Mesendoderm (in vitro differentiated cells): ENCODE data around the gene RAP1B.

Experiments used
- DNase-seq: peaks from one replicate; pipeline ENCODE4 v3.0.0; 2013
- H2AK5ac ChIP-seq: 2 replicates; pipeline ENCODE4 v1.6.1; 2013; ENCODE audit warnings: low read length, inconsistent platforms
- H2BK120ac ChIP-seq: 2 replicates; pipeline ENCODE4 v1.6.1; 2013; ENCODE audit warnings: low read depth, mild to moderate bottlenecking, low read length, moderate library complexity, mixed read lengths
- H2BK15ac ChIP-seq: replicated peaks from 2 replicates; pipeline ENCODE4 v1.6.1; 2013; ENCODE audit warnings: low read depth, mild to moderate bottlenecking, moderate library complexity
- H2BK5ac ChIP-seq: 2 replicates; pipeline ENCODE4 v1.6.1; 2013; ENCODE audit warnings: low read length, inconsistent platforms
- H3K18ac ChIP-seq: 2 replicates; pipeline ENCODE4 v1.6.1; 2013; ENCODE audit warnings: mild to moderate bottlenecking, low read length, mixed read lengths
- H3K23ac ChIP-seq: one replicate; pipeline ENCODE4 v1.6.1; 2013; ENCODE audit warnings: low read length
- H3K27ac ChIP-seq: 2 replicates; pipeline ENCODE4 v1.5.1; 2013; ENCODE audit warnings: low read depth, mild to moderate bottlenecking, inconsistent platforms, low read length, moderate library complexity
- H3K27me3 ChIP-seq: 2 replicates; pipeline ENCODE4 v1.6.1; 2013; ENCODE audit warnings: low read length, control low read depth, mild to moderate bottlenecking, inconsistent platforms; ENCODE audit not compliant: insufficient read depth, poor library complexity
- H3K36me3 ChIP-seq: 2 replicates; pipeline ENCODE4 v1.6.1; 2013; ENCODE audit warnings: low read length, inconsistent platforms; ENCODE audit not compliant: control insufficient read depth, insufficient read depth
- H3K4ac ChIP-seq: one replicate; pipeline ENCODE4 v1.6.1; 2013; ENCODE audit warnings: low read depth, mild to moderate bottlenecking, low read length, moderate library complexity
- H3K4me1 ChIP-seq: 2 replicates; pipeline ENCODE4 v1.6.1; 2013; ENCODE audit warnings: low read depth, low read length, inconsistent platforms; ENCODE audit not compliant: control insufficient read depth
- H3K4me2 ChIP-seq: 2 replicates; pipeline ENCODE4 v1.6.1; 2013; ENCODE audit warnings: low read length
- H3K4me3 ChIP-seq: 2 replicates; pipeline ENCODE4 v1.5.1; 2013; ENCODE audit warnings: mild to moderate bottlenecking, low read length
- H3K56ac ChIP-seq: one replicate; pipeline ENCODE4 v1.6.1; 2013; ENCODE audit warnings: low read length
- H3K79me1 ChIP-seq: 2 replicates; pipeline ENCODE4 v1.6.1; 2013; ENCODE audit warnings: low read length, inconsistent platforms
- H3K79me2 ChIP-seq: 2 replicates; pipeline ENCODE4 v1.6.1; 2013; ENCODE audit warnings: mild to moderate bottlenecking, low read length; ENCODE audit not compliant: control insufficient read depth, insufficient read depth
- H3K9ac ChIP-seq: 2 replicates; pipeline ENCODE4 v1.6.1; 2013; ENCODE audit warnings: low read length, inconsistent platforms
- H4K5ac ChIP-seq: one replicate; pipeline ENCODE4 v1.6.1; 2013; ENCODE audit warnings: low read length
- H4K8ac ChIP-seq: one replicate; pipeline ENCODE4 v1.6.1; 2013; ENCODE audit warnings: low read depth, mild to moderate bottlenecking, control low read depth, low read length, moderate library complexity
- WGBS: extraction: QIAGEN DNeasy Blood & Tissue Kit; methylation state at CpG from one replicate; pipeline ENCODE4 v1.1.7; 2013; ENCODE audit warnings: low lambda C conversion rate, missing lambda C conversion rate; ENCODE audit not compliant: insufficient coverage; ENCODE audit errors: extremely low coverage; 5-methylcytosine and 5-hydroxymethylcytosine counted together

The RAP1B gene

DNA sequence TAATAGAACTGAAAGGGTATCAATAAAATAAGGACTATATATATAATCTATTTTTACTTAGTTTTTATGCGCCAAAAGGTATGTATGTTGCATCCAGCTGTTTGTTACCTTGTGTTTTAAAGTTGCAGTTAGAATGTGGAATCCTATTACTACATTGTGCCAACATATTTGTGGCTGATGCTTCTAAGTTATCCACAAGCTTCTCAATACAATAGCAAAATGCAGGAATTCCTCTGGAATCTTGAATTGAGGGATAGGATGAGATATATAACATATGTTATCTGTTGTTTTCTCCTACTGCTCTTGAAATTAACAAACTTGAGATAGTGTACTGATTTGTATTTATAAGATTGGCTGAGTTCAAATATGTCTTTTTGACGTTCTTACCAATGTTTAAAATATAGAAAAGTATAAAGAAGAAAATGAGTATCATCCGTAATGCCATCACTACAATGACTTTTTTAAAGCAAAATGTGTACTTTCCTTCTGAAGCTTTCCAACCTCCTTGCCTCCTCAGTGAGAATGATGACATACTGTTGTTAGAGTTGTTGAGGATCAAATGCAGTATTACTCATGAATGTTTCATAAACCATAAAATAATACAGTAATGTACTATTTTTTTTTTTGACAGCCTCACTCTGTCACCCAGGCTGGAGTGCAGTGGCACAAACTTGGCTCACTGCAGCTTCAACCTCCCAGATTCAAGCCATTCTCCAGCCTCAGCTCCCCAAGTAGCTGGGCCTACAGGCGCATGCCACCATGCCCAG lies 6.6 kb downstream of the RAP1B start:
- DNase-seq: peak; percentile 67
- H4K8ac ChIP-seq: no peak overlapping the region
- peaks cover 75% of the 10 kb centered on the region for H3K79me2 ChIP-seq
- no peak overlapping the region for H4K5ac ChIP-seq
- no peaks in the 10 kb centered on the region for H3K27me3 ChIP-seq
- peaks cover 2% of the 10 kb centered on the region for H3K79me1 ChIP-seq
- peaks cover 8% of the 10 kb centered on the region for H3K4me1 ChIP-seq
- H3K56ac ChIP-seq: no peak overlapping the region
- H3K27ac ChIP-seq: no peak overlapping the region
- no peak overlapping the region for H2BK5ac ChIP-seq
- no peak overlapping the region for H3K9ac ChIP-seq
- no peak overlapping the region for H3K18ac ChIP-seq
- no peak overlapping the region for H2AK5ac ChIP-seq
- no peak overlapping the region for H3K4me2 ChIP-seq
- no CpG with 5 or more reads among the region's 4 CpGs for WGBS
- no peak overlapping the region for H3K4ac ChIP-seq
- no peak overlapping the region for H3K4me3 ChIP-seq
- H3K36me3 ChIP-seq: no peaks in the 10 kb centered on the region
- H2BK120ac ChIP-seq: no peak overlapping the region
- H2BK15ac ChIP-seq: no peak overlapping the region
- no peak overlapping the region for H3K23ac ChIP-seq

DNA sequence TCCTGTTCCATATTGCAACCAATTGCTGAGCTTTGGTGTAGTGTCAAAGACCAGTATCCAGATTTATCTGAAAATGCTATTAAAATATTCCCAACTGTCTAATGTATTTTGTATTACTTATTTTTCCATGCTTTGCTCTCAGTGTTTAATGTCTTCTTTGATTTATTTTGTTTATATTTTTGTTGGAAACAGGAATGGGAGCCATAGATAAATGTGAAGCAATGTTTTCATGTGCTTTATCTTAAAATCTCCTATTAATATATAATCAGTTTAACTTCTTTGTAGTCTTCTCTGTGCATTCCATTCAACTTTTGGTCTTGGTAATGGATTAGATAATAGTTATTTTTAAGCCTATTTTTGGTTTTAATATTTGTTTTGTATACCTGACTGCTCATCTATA lies 8.8 kb downstream of the RAP1B start:
- Histone ChIP-seq H2BK120ac (no peak overlapping the region), H2BK5ac (no peak overlapping the region), H3K4me1 (peaks cover 6% of the 10 kb centered on the region), H2BK15ac (no peak overlapping the region), H3K79me1 (peaks cover 2% of the 10 kb centered on the region), H3K18ac (no peak overlapping the region), H3K36me3 (no peaks in the 10 kb centered on the region), H3K23ac (no peak overlapping the region), H3K79me2 (peaks cover 69% of the 10 kb centered on the region), H4K8ac (no peak overlapping the region), H3K4me3 (no peak overlapping the region), H4K5ac (no peak overlapping the region), H3K9ac (no peak overlapping the region), H3K27me3 (no peaks in the 10 kb centered on the region), H2AK5ac (no peak overlapping the region), H3K4ac (no peak overlapping the region), H3K4me2 (no peak overlapping the region), H3K56ac (no peak overlapping the region), H3K27ac (no peak overlapping the region)
- DNase-seq: no peak

DNA sequence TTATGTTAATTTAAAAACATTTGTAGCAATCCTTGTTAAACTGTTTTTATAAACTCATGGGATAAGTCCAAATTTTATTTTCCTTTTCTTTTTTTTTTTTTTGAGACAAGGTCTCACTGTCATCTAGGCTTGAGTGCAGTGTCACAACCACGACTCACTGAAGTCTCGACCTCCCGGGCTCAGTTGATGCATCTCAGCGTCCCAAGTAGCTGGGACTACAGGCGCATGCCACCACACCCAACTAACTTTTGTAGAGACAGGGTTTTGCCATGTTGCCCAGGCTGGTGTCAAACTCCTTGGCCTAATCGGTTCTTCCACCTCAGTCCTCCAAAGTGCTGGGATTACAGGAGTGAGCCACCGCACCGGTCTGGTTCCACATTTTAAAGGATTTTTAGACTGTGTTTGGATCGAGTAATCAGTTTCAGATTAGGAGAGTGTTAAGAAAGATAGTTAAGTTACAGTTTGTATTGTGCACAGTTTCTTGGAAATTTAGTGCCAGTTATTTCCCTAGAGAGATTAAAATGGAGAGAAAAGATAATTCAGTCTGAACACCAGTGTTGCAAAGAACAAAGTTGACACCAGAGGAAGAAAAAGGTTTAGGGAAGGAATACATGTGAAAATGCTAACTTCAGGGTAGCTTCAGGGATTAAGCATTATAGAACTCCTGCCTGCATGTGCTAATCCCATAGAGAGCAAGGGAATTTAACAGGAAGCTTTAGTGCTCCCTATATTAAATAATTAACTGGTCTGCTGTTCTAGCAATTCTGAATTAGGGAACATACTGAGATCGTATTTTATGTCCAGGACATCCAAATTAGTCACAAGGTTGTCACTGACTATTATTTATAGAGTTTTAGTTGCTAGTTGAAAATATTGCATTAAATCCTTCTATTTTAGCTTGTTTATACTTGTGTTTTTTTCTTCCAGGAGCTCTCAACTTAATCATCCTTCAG lies 10.1 kb downstream of the RAP1B start:
- Histone ChIP-seq H2AK5ac (no peak overlapping the region), H3K79me1 (peaks cover 2% of the 10 kb centered on the region), H3K23ac (no peak overlapping the region), H2BK5ac (no peak overlapping the region), H3K4me2 (no peak overlapping the region), H3K4me3 (no peak overlapping the region), H3K79me2 (peaks cover 69% of the 10 kb centered on the region), H3K4ac (no peak overlapping the region), H3K4me1 (peaks cover 6% of the 10 kb centered on the region), H3K36me3 (no peaks in the 10 kb centered on the region), H3K56ac (no peak overlapping the region), H3K18ac (no peak overlapping the region), H3K9ac (no peak overlapping the region), H2BK15ac (no peak overlapping the region), H4K8ac (no peak overlapping the region), H3K27me3 (no peaks in the 10 kb centered on the region), H2BK120ac (no peak overlapping the region), H3K27ac (no peak overlapping the region), H4K5ac (no peak overlapping the region)
- peak; percentile 32 for DNase-seq
- no CpG with 5 or more reads among the region's 10 CpGs for WGBS

DNA sequence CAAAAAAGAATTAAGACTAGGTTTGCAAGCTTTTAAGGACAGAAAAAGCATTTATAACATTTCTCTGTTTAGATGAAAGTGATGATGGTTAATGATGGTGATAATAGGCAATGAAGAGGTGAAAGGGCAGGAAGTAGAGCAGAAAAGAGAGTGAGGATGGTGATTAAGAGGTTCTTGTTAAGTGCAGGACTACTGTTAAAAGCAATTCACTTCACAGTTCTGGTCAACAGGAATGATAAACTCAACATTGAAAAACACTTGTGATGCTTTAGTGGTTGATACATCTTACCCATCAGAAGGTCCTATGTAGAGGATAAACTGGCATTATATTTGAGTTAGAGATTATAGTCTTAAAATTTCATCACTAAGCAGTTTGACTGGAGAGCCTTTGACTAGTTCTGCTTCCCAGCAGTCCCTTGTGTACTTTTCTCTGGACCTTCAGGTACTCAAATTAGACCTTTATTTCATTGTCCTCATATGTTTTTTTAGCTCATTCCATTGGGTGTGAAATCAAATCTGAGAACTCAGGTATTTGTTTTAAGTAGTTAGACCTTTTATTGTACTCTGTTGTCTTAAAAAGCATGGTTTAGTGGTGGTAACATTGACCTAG lies 10.9 kb downstream of the RAP1B start:
- Histone ChIP-seq H3K4me1 (peaks cover 6% of the 10 kb centered on the region), H2AK5ac (no peak overlapping the region), H2BK5ac (no peak overlapping the region), H3K79me1 (peaks cover 2% of the 10 kb centered on the region), H2BK15ac (no peak overlapping the region), H3K9ac (no peak overlapping the region), H3K56ac (no peak overlapping the region), H4K8ac (no peak overlapping the region), H4K5ac (no peak overlapping the region), H3K27me3 (no peaks in the 10 kb centered on the region), H3K36me3 (no peaks in the 10 kb centered on the region), H3K18ac (no peak overlapping the region), H3K4ac (no peak overlapping the region), H3K23ac (no peak overlapping the region), H3K4me2 (no peak overlapping the region), H2BK120ac (no peak overlapping the region), H3K4me3 (no peak overlapping the region), H3K79me2 (peaks cover 66% of the 10 kb centered on the region), H3K27ac (no peak overlapping the region)
- DNase-seq: no peak

DNA sequence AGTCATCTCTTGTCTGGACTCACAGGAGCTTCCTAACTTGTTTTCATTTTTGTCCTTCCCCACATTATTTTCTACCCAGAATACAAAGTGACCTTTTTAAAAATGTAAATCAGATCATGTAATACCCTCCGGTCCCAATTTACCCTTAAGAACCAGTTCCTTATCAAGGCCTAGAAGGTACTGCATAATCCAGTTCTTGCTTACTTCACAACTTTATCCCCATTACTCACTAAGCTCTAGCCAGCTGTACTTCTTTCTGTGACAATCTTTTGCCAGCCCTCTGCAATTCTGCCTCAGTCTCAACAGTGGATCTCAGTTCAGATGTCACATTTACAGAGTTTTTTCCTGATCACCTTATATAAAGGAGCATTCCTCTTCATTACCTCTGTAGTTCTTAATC lies 11.6 kb downstream of the RAP1B start:
- H2AK5ac ChIP-seq: no peak overlapping the region
- H3K23ac ChIP-seq: no peak overlapping the region
- no peak overlapping the region for H2BK5ac ChIP-seq
- DNase-seq: no peak
- H3K27ac ChIP-seq: no peak overlapping the region
- no peak overlapping the region for H3K18ac ChIP-seq
- H3K56ac ChIP-seq: no peak overlapping the region
- no peak overlapping the region for H3K4me3 ChIP-seq
- no peak overlapping the region for H3K9ac ChIP-seq
- no peak overlapping the region for H3K4me2 ChIP-seq
- H2BK120ac ChIP-seq: no peak overlapping the region
- no peaks in the 10 kb centered on the region for H3K36me3 ChIP-seq
- no peaks in the 10 kb centered on the region for H3K27me3 ChIP-seq
- no peak overlapping the region for H2BK15ac ChIP-seq
- WGBS: no CpG with 5 or more reads among the region's 1 CpG
- peaks cover 66% of the 10 kb centered on the region for H3K79me2 ChIP-seq
- peaks cover 2% of the 10 kb centered on the region for H3K79me1 ChIP-seq
- no peak overlapping the region for H3K4ac ChIP-seq
- no peak overlapping the region for H4K8ac ChIP-seq
- H4K5ac ChIP-seq: no peak overlapping the region
- peaks cover 6% of the 10 kb centered on the region for H3K4me1 ChIP-seq
